Transverse colon (tissue), 3 donors: ENCODE results near the gene NBEAL1.

Experiments used
- EP300 ChIP-seq: sonication (generic); formaldehyde crosslinking; IDR thresholded peaks from one replicate; pipeline ENCODE4 v1.6.1; 2017; ENCODE audit warnings: antibody characterized with exemption, low read depth
- TF ChIP-seq, protein P1 (sequence below), 5 experiments: fragments of 200-600 bp in 3 of 5; fragments of 450-650 bp in 2 of 5; sonication (generic) in 3 of 5; IDR thresholded peaks; 1 replicate in 2 of 5; 2 replicates in 3 of 5; pipeline ENCODE4 v1.5.1; 2016 to 2017; ENCODE audit warnings: antibody characterized with exemption in 5 of 5, inconsistent platforms in 3 of 5, mild to moderate bottlenecking in 2 of 5, moderate library complexity in 1 of 5

DNA sequence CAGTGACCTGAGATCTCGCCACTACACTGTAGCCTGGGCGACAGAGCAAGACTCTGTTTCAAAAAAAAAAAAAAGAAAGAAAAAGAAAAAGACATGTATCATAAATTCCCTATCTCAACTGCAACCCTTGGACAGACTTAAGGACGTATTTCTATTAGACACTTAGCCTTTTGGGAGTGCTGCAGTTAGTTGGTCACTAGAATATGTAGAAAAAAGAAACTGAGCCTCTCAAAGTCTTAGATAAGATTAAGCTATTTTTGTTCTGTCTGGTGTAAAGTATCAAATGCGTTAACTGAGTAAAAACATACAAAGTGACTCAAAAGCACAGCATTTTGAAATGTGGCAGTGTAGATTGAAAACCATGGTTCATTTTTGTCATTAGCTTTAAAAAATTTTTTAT lies 7.3 kb downstream of the NBEAL1 start:
- TF ChIP-seq, protein P1, sequence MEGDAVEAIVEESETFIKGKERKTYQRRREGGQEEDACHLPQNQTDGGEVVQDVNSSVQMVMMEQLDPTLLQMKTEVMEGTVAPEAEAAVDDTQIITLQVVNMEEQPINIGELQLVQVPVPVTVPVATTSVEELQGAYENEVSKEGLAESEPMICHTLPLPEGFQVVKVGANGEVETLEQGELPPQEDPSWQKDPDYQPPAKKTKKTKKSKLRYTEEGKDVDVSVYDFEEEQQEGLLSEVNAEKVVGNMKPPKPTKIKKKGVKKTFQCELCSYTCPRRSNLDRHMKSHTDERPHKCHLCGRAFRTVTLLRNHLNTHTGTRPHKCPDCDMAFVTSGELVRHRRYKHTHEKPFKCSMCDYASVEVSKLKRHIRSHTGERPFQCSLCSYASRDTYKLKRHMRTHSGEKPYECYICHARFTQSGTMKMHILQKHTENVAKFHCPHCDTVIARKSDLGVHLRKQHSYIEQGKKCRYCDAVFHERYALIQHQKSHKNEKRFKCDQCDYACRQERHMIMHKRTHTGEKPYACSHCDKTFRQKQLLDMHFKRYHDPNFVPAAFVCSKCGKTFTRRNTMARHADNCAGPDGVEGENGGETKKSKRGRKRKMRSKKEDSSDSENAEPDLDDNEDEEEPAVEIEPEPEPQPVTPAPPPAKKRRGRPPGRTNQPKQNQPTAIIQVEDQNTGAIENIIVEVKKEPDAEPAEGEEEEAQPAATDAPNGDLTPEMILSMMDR (IDR thresholded peaks at IDR 0.05), result no peak
- no peak for TF ChIP-seq EP300
